Thymus (tissue), 11 donors: ENCODE results near the gene ZNF398. TPM values are rescaled to one million over a fixed set of nuclear protein-coding genes. Genes with fewer than 3 reads are reported as not detected.

Source experiments
- DNase-seq, 9 donors: peaks; one replicate each; pipeline ENCODE4 v3.0.0-alpha.2; 2013; ENCODE audit warnings: low spot score in 9 of 9, low read depth in 6 of 9, missing footprints in 1 of 9
- H3K27ac ChIP-seq, 2 donors: one replicate each; pipeline ENCODE4 v1.5.1; 2013; ENCODE audit warnings: control low read depth in 1 of 2, low read depth in 1 of 2, low read length in 1 of 2, mild to moderate bottlenecking in 1 of 2, moderate library complexity in 1 of 2
- H3K27me3 ChIP-seq, 2 donors: one replicate each; pipeline ENCODE4 v1.5.1; 2013; ENCODE audit warnings: low read length in 1 of 2; ENCODE audit not compliant: control insufficient read depth in 2 of 2, insufficient read depth in 1 of 2
- H3K36me3 ChIP-seq, 2 donors: one replicate each; pipeline ENCODE4 v1.5.1; 2013; ENCODE audit warnings: low read length in 1 of 2, mild to moderate bottlenecking in 1 of 2, moderate library complexity in 1 of 2; ENCODE audit not compliant: control insufficient read depth in 2 of 2, insufficient read depth in 2 of 2
- H3K4me1 ChIP-seq, 2 donors: one replicate each; pipeline ENCODE4 v1.5.1; 2013; ENCODE audit warnings: low read length in 2 of 2; ENCODE audit not compliant: control insufficient read depth in 2 of 2, insufficient read depth in 2 of 2
- H3K4me3 ChIP-seq, 2 donors: one replicate each; pipeline ENCODE4 v1.5.1; 2013; ENCODE audit warnings: low read length in 2 of 2, control low read depth in 1 of 2, mild to moderate bottlenecking in 1 of 2
- H3K9me3 ChIP-seq, 2 donors: one replicate each; pipeline ENCODE4 v1.5.1; 2013; ENCODE audit warnings: low read length in 1 of 2, mild to moderate bottlenecking in 1 of 2; ENCODE audit not compliant: control insufficient read depth in 2 of 2, insufficient read depth in 1 of 2
- WGBS: extraction: QIAGEN DNeasy Blood & Tissue Kit; methylation state at CpG from one replicate; pipeline ENCODE4 v1.1.7; 2013; 5-methylcytosine and 5-hydroxymethylcytosine counted together
- polyA plus RNA-seq: library from polyadenylated mRNA; stranded (reverse); fragments of 200-250 nt; gene quantifications from one replicate; pipeline ENCODE4 v1.2.3, GENCODE V29; 2013
- total RNA-seq: library from RNA; stranded (reverse); fragments of 120-200 nt; gene quantifications from one replicate; pipeline ENCODE4 v1.2.4, GENCODE V29; 2013
- donor health status: healthy.

The ZNF398 gene
- total and polyA plus RNA-seq, 2 donors: 4.5 to 6.9 TPM

- Histone ChIP-seq H3K27me3 (no peaks in the 10 kb centered on the region), H3K4me1 (no peaks in the 10 kb centered on the region), H3K27ac (no peak overlapping the region), H3K4me3 (no peak overlapping the region), H3K9me3 (no peaks in the 10 kb centered on the region), H3K36me3 (peaks cover 38 to 59% of the 10 kb centered on the region in 2 donors)
- DNase-seq: no peak
- WGBS: 99% methylated on average over 1 of the region's 1 CpG
Observed at GRCh38 chr7:149166142-149166541, 18.9 kb downstream of the ZNF398 start.

DNA sequence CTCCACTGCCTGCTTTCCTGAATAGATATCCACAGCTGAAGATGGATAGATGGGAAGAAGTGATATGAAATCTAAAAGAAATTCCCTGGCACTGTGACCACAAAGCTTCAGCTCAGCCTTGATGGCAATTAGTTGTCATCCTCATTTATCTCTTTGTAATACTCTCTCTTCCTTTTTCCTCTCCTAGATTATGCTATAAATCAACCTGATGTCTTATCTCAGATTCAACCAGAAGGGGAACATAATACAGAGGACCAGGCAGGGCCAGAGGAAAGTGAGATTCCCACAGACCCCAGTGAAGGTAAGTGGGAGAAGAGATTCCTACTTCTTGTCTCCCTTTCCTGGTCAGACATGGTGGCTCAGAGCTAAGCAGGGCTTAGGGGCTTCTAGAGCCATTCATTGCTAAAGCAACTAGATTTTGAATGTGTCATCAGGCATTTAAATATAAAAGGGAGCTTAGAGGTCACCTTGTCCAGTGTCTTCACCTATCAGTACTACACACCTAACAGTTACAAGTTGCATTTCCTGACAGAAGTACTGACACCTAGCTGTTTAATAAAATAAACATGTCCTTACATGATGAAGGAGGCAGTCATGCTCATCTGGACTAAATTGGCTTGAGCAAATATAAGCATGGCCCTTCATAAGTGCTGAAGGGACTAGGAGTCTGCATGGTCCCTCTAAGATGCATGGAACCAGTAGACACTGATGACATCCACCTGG, 19.5 kb downstream of the ZNF398 start:
- Histone ChIP-seq H3K27ac (no peak overlapping the region), H3K36me3 (peaks cover 42 to 60% of the 10 kb centered on the region in 2 donors), H3K4me1 (no peaks in the 10 kb centered on the region), H3K9me3 (no peaks in the 10 kb centered on the region), H3K27me3 (no peaks in the 10 kb centered on the region), H3K4me3 (no peak overlapping the region)
- no peak for DNase-seq

- H3K4me3 ChIP-seq: no peak overlapping the region
- no peak overlapping the region for H3K27ac ChIP-seq
- WGBS: 87% methylated on average over 9 of the region's 9 CpGs
- no peaks in the 10 kb centered on the region for H3K9me3 ChIP-seq
- DNase-seq: no peak
- H3K36me3 ChIP-seq: peaks cover 22 to 52% of the 10 kb centered on the region in 2 donors
- H3K27me3 ChIP-seq: no peaks in the 10 kb centered on the region
- H3K4me1 ChIP-seq: no peaks in the 10 kb centered on the region
Observed at GRCh38 chr7:149171892-149172533, 24.8 kb downstream of the ZNF398 start.

DNA sequence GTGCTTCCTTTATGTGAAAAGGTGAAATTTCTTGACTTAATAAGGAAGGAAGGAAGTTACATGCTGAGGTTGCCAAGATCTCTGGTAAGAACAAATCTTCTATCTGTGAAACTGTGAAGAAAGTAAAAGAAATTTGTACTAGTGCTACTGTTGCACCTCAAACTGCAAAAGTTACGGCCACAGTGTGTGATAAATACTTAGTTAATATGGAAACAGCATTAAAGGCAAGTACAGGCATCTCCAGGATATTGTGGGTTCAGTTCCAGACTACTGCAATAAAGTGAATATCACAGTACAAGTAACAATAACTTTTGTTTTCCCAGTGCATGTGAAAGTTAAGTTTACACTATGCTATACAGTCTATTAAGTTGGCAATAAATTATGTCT, 25.3 kb downstream of the ZNF398 start:
- Histone ChIP-seq H3K4me1 (no peaks in the 10 kb centered on the region), H3K27ac (no peak overlapping the region), H3K27me3 (no peaks in the 10 kb centered on the region), H3K9me3 (no peaks in the 10 kb centered on the region), H3K36me3 (peaks cover 24 to 54% of the 10 kb centered on the region in 2 donors), H3K4me3 (no peak overlapping the region)
- 99% methylated on average over 1 of the region's 1 CpG for WGBS
- no peak for DNase-seq

GRCh38 chr7:149175150-149175549, 27.9 kb downstream of the ZNF398 start:
- Histone ChIP-seq H3K27me3 (no peaks in the 10 kb centered on the region), H3K27ac (no peak overlapping the region), H3K4me1 (no peaks in the 10 kb centered on the region), H3K9me3 (no peaks in the 10 kb centered on the region), H3K36me3 (peaks cover 35 to 64% of the 10 kb centered on the region in 2 donors), H3K4me3 (no peak overlapping the region)
- no peak for DNase-seq
- 96% methylated on average over 2 of the region's 2 CpGs for WGBS

DNA sequence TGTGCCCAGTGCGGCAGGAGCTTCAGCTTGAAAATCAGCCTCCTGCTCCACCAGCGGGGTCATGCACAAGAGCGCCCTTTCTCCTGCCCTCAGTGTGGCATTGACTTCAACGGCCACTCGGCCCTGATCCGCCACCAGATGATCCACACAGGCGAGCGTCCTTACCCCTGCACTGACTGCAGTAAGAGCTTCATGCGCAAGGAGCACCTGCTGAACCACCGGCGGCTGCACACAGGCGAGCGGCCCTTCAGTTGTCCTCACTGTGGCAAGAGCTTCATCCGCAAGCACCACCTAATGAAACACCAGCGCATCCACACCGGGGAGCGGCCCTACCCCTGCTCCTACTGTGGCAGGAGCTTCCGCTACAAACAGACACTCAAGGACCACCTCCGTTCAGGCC, 32.0 kb downstream of the ZNF398 start:
- no peaks in the 10 kb centered on the region for H3K27me3 ChIP-seq
- H3K4me3 ChIP-seq: no peak overlapping the region
- no peak overlapping the region for H3K27ac ChIP-seq
- H3K36me3 ChIP-seq: peaks cover 39 to 57% of the 10 kb centered on the region in 2 donors
- no peak for DNase-seq
- peaks cover 0 to 2% of the 10 kb centered on the region in 2 donors for H3K4me1 ChIP-seq
- 98% methylated on average over 19 of the region's 19 CpGs for WGBS
- H3K9me3 ChIP-seq: no peaks in the 10 kb centered on the region

- no peaks in the 10 kb centered on the region for H3K27me3 ChIP-seq
- H3K36me3 ChIP-seq: peaks cover 39 to 49% of the 10 kb centered on the region in 2 donors
- peaks cover 0 to 2% of the 10 kb centered on the region in 2 donors for H3K4me1 ChIP-seq
- H3K9me3 ChIP-seq: no peaks in the 10 kb centered on the region
- no peak overlapping the region for H3K4me3 ChIP-seq
- DNase-seq: peak in 1 of 9 donors; percentile 21
- H3K27ac ChIP-seq: peak overlapping the region in 1 of 2 donors; percentile 14
Observed at GRCh38 chr7:149180722-149181449, 33.6 kb downstream of the ZNF398 start.

GRCh38 chr7:149181450-149181790, 34.2 kb downstream of the ZNF398 start:
- peak overlapping the region in 1 of 2 donors; percentile 57 for H3K27ac ChIP-seq
- no peak overlapping the region for H3K4me3 ChIP-seq
- H3K4me1 ChIP-seq: peaks cover 0 to 2% of the 10 kb centered on the region in 2 donors
- no peaks in the 10 kb centered on the region for H3K9me3 ChIP-seq
- H3K27me3 ChIP-seq: no peaks in the 10 kb centered on the region
- DNase-seq: no peak
- peaks cover 37 to 46% of the 10 kb centered on the region in 2 donors for H3K36me3 ChIP-seq

DNA sequence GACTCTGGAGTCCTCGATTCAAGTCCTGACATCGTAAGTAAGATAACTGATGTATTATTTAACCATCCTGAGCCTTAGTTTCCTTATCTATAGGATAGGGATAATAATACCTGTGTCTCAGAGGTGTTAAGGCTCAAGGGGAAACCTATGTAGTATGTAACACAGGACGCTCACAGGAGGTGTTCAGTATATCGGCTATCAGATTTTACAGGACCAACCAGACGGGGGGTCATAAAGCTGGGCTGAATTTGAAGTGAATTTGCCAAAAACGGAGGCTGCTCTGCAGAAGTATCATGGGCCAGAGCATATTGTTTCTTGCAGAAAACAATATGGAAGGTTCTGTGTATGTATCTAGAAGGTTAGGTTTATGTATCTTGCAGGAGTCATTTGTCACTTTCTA, 37.0 kb downstream of the ZNF398 start:
- H3K9me3 ChIP-seq: no peaks in the 10 kb centered on the region
- peaks cover 20% of the 10 kb centered on the region in 2 donors for H3K36me3 ChIP-seq
- WGBS: 99% methylated on average over 6 of the region's 6 CpGs
- H3K4me1 ChIP-seq: peaks cover 0 to 2% of the 10 kb centered on the region in 2 donors
- H3K27me3 ChIP-seq: no peaks in the 10 kb centered on the region
- H3K27ac ChIP-seq: no peak overlapping the region
- DNase-seq: no peak
- no peak overlapping the region for H3K4me3 ChIP-seq
